ENCODE data around the gene POLR1B. TPM values are rescaled to one million over a fixed set of nuclear protein-coding genes. Genes with fewer than 3 reads are reported as not detected.
"Not testable (repeated sequence)": the region's sequence is repeated elsewhere in the genome, so short reads cannot be mapped to it uniquely, and the experiment has no call there.

Gene POLR1B
- total and polyA plus RNA-seq, 5 experiments from 2014 or later: 14.9 to 33.8 (median 23.8) TPM

GRCh38 chr2:112548980-112549379, 6.7 kb downstream of the POLR1B start:
- ATAC-seq (no peak), DNase-seq (no peak)
- Mint-ChIP-seq H3K4me3 (no peak overlapping the region), H3K9me3 (no peaks in the 10 kb centered on the region), H3K36me3 (peaks cover 5 to 75% (median 42%) of the 10 kb centered on the region in 3 donors), H3K27me3 (no peaks in the 10 kb centered on the region), H3K27ac (no peak overlapping the region), H3K4me1 (peaks cover 0 to 11% (median 9%) of the 10 kb centered on the region in 4 donors)
- POLR2A ChIA-PET: no interaction called here

GRCh38 chr2:112566104-112566503, 23.8 kb downstream of the POLR1B start:
- DNase-seq (no peak), ATAC-seq (no peak)
- H3K27me3 Mint-ChIP-seq: no peaks in the 10 kb centered on the region
- peak overlapping the region in 1 of 10 donors; percentile 3 for H3K27ac Mint-ChIP-seq
- no peaks in the 10 kb centered on the region for H3K4me1 Mint-ChIP-seq
- H3K4me3 Mint-ChIP-seq: no peak overlapping the region
- POLR2A ChIA-PET: no interaction called here
- H3K36me3 Mint-ChIP-seq: peaks cover 24 to 96% (median 61%) of the 10 kb centered on the region in 3 donors
- peaks cover 0 to 13% (median 8%) of the 10 kb centered on the region in 9 donors for H3K9me3 Mint-ChIP-seq

GRCh38 chr2:112566508-112566907, 24.2 kb downstream of the POLR1B start:
- Mint-ChIP-seq H3K27ac (peak overlapping the region in 1 of 10 donors; percentile 59), H3K9me3 (peaks cover 0 to 13% (median 8%) of the 10 kb centered on the region in 9 donors), H3K36me3 (peaks cover 24 to 96% (median 63%) of the 10 kb centered on the region in 3 donors)
- ATAC-seq, H3K4me3 Mint-ChIP-seq, POLR2A ChIA-PET, DNase-seq, H3K4me1 Mint-ChIP-seq, H3K27me3 Mint-ChIP-seq: not testable (repeated sequence)

- no peak for DNase-seq
- peaks cover 0 to 13% (median 8%) of the 10 kb centered on the region in 9 donors for H3K9me3 Mint-ChIP-seq
- POLR2A ChIA-PET: no interaction called here
- no peak overlapping the region for H3K27ac Mint-ChIP-seq
- H3K36me3 Mint-ChIP-seq: peaks cover 32 to 98% (median 69%) of the 10 kb centered on the region in 3 donors
- no peaks in the 10 kb centered on the region for H3K4me1 Mint-ChIP-seq
- H3K4me3 Mint-ChIP-seq: no peak overlapping the region
- no peaks in the 10 kb centered on the region for H3K27me3 Mint-ChIP-seq
- no peak for ATAC-seq
Measured at GRCh38 chr2:112572005-112572404, 29.7 kb downstream of the POLR1B start.

GRCh38 chr2:112577756-112578155, 35.5 kb downstream of the POLR1B start:
- H3K36me3 Mint-ChIP-seq: peaks cover 0 to 41% (median 18%) of the 10 kb centered on the region in 3 donors
- ATAC-seq (no peak), DNase-seq (no peak)
- H3K4me3 Mint-ChIP-seq: no peak overlapping the region
- no peaks in the 10 kb centered on the region for H3K9me3 Mint-ChIP-seq
- POLR2A ChIA-PET: no interaction called here
- H3K27ac Mint-ChIP-seq: no peak overlapping the region
- peaks cover 0 to 8% (median 4%) of the 10 kb centered on the region in 4 donors for H3K4me1 Mint-ChIP-seq
- no peaks in the 10 kb centered on the region for H3K27me3 Mint-ChIP-seq

GRCh38 chr2:112579241-112579640, 37.0 kb downstream of the POLR1B start:
- H3K4me1 Mint-ChIP-seq: peaks cover 4 to 22% (median 14%) of the 10 kb centered on the region in 4 donors
- no peak overlapping the region for H3K4me3 Mint-ChIP-seq
- POLR2A ChIA-PET: no interaction called here
- ATAC-seq (no peak), DNase-seq (no peak)
- H3K27me3 Mint-ChIP-seq: no peaks in the 10 kb centered on the region
- peaks cover 0 to 26% (median 15%) of the 10 kb centered on the region in 3 donors for H3K36me3 Mint-ChIP-seq
- H3K27ac Mint-ChIP-seq: no peak overlapping the region
- peaks cover 0 to 4% (median 0%) of the 10 kb centered on the region in 9 donors for H3K9me3 Mint-ChIP-seq

GRCh38 chr2:112580084-112580483, 37.8 kb downstream of the POLR1B start:
- peaks cover 10 to 29% (median 22%) of the 10 kb centered on the region in 4 donors for H3K4me1 Mint-ChIP-seq
- H3K4me3 Mint-ChIP-seq: no peak overlapping the region
- H3K27ac Mint-ChIP-seq: no peak overlapping the region
- H3K36me3 Mint-ChIP-seq: peaks cover 0 to 19% (median 8%) of the 10 kb centered on the region in 3 donors
- POLR2A ChIA-PET: no interaction called here
- no peak for DNase-seq
- no peaks in the 10 kb centered on the region for H3K27me3 Mint-ChIP-seq
- H3K9me3 Mint-ChIP-seq: peaks cover 0 to 4% (median 0%) of the 10 kb centered on the region in 9 donors
- ATAC-seq: no peak

GRCh38 chr2:112582314-112582746, 40.1 kb downstream of the POLR1B start:
- Mint-ChIP-seq H3K27ac (peak overlapping the region in 6 of 10 donors; percentile 16 to 85 (median 52)), H3K27me3 (no peaks in the 10 kb centered on the region), H3K9me3 (peaks cover 0 to 4% (median 0%) of the 10 kb centered on the region in 9 donors), H3K36me3 (peaks cover 0 to 11% (median 0%) of the 10 kb centered on the region in 3 donors), H3K4me3 (peak overlapping the region in 6 of 10 donors; percentile 11 to 48 (median 19)), H3K4me1 (peaks cover 19 to 50% (median 37%) of the 10 kb centered on the region in 4 donors)
- DNase-seq (peak in 7 of 10 donors; percentile 6 to 66 (median 29)), ATAC-seq (peak; percentile 4 to 17)
- POLR2A ChIA-PET: interaction anchor here (0.7 to 3.6 kb wide), 3 partner anchors 48 to 102 kb away, joined by 4 to 14 read pairs (median 6); no protein-coding TSS in a partner anchor

- DNase-seq: peak in 2 of 10 donors; percentile 13 to 15
- ATAC-seq: no peak
- Mint-ChIP-seq H3K4me3 (peak overlapping the region; percentile 89 to 99 (median 96)), H3K36me3 (peaks cover 4 to 23% (median 5%) of the 10 kb centered on the region in 3 donors), H3K9me3 (peaks cover 0 to 4% (median 0%) of the 10 kb centered on the region in 9 donors), H3K27me3 (no peaks in the 10 kb centered on the region), H3K27ac (peak overlapping the region; percentile 94 to 98 (median 98)), H3K4me1 (peaks cover 21 to 54% (median 39%) of the 10 kb centered on the region in 4 donors)
- POLR2A ChIA-PET: interaction anchor here (0.6 to 3.6 kb wide), 8 partner anchors 42 to 405 kb away, joined by 3 to 15 read pairs (median 5); partner anchors contain the start of genes POLR1B and SLC20A1
Measured at GRCh38 chr2:112583497-112584133, 41.4 kb downstream of the POLR1B start.

GRCh38 chr2:112584134-112584890, 42.0 kb downstream of the POLR1B start, which contains the start of gene CHCHD5:
CHCHD5 (plus strand) TSS chr2:112584609; CDS start chr2:112584648, 39 bp downstream.
- peaks cover 4 to 27% (median 7%) of the 10 kb centered on the region in 3 donors for H3K36me3 Mint-ChIP-seq
- ATAC-seq (peak; percentile 89 to 92), DNase-seq (peak; percentile 77 to 97 (median 92))
- POLR2A ChIA-PET: interaction anchor here (1.1 to 3.6 kb wide), 7 partner anchors 42 to 328 kb away, joined by 3 to 15 read pairs (median 6); partner anchors contain the start of genes POLR1B and SLC20A1
- peak within 1 kb of the TSS; percentile 89 to 99 (median 96) for H3K4me3 Mint-ChIP-seq
- H3K27ac Mint-ChIP-seq: peak within 1 kb of the TSS; percentile 94 to 98 (median 98)
- H3K9me3 Mint-ChIP-seq: peaks cover 0 to 4% (median 0%) of the 10 kb centered on the region in 9 donors
- H3K27me3 Mint-ChIP-seq: no peaks in the 10 kb centered on the region
- peaks cover 21 to 52% (median 39%) of the 10 kb centered on the region in 4 donors for H3K4me1 Mint-ChIP-seq

- Mint-ChIP-seq H3K4me1 (peaks cover 21 to 50% (median 39%) of the 10 kb centered on the region in 4 donors), H3K27me3 (no peaks in the 10 kb centered on the region), H3K36me3 (peaks cover 4 to 31% (median 7%) of the 10 kb centered on the region in 3 donors), H3K27ac (peak overlapping the region; percentile 94 to 98 (median 98)), H3K9me3 (peaks cover 0 to 4% (median 0%) of the 10 kb centered on the region in 9 donors), H3K4me3 (peak overlapping the region; percentile 89 to 99 (median 96))
- ATAC-seq (no peak), DNase-seq (peak in 1 of 10 donors; percentile 8)
- POLR2A ChIA-PET: interaction anchor here (0.6 to 3.6 kb wide), 5 partner anchors 43 to 1464 kb away, joined by 3 to 15 read pairs (median 12); partner anchors contain the start of genes BCL2L11, POLR1B and SLC20A1
Measured at GRCh38 chr2:112584891-112585250, 42.6 kb downstream of the POLR1B start.

- POLR2A ChIA-PET: interaction anchor here (0.6 to 3.6 kb wide), 4 partner anchors 43 to 1465 kb away, joined by 3 to 15 read pairs (median 13); partner anchors contain the start of genes BCL2L11, POLR1B and SLC20A1
- Mint-ChIP-seq H3K27me3 (no peaks in the 10 kb centered on the region), H3K9me3 (peaks cover 0 to 4% (median 0%) of the 10 kb centered on the region in 9 donors), H3K27ac (peak overlapping the region; percentile 81 to 98 (median 96)), H3K4me3 (peak overlapping the region; percentile 89 to 99 (median 96)), H3K36me3 (peaks cover 4 to 36% (median 9%) of the 10 kb centered on the region in 3 donors), H3K4me1 (peaks cover 21 to 50% (median 39%) of the 10 kb centered on the region in 4 donors)
- DNase-seq: no peak
- ATAC-seq: no peak
Measured at GRCh38 chr2:112585400-112585799, 43.1 kb downstream of the POLR1B start.
